Glutamatergic neuron (in vitro differentiated cells): ENCODE results near the gene TPSB2. TPM values are rescaled to one million over a fixed set of nuclear protein-coding genes. Genes with fewer than 3 reads are reported as not detected.

Experiments used
- DNase-seq: peaks from one replicate; pipeline ENCODE4 v3.0.0; 2022
- H3K27ac Mint-ChIP-seq: one replicate; pipeline ENCODE4 v1.8.0; 2020; ENCODE audit warnings: mild to moderate bottlenecking, mixed read lengths, inconsistent platforms; ENCODE audit not compliant: unreplicated experiment
- H3K27me3 Mint-ChIP-seq: one replicate; pipeline ENCODE4 v1.8.0; 2020; ENCODE audit warnings: mild to moderate bottlenecking, moderate library complexity, mixed read lengths, inconsistent platforms; ENCODE audit not compliant: unreplicated experiment
- H3K36me3 Mint-ChIP-seq: one replicate; pipeline ENCODE4 v1.8.0; 2020; ENCODE audit warnings: mild to moderate bottlenecking, mixed read lengths, inconsistent platforms; ENCODE audit not compliant: unreplicated experiment
- H3K4me1 Mint-ChIP-seq: one replicate; pipeline ENCODE4 v1.8.0; 2020; ENCODE audit warnings: mild to moderate bottlenecking, low read depth, mixed read lengths, inconsistent platforms; ENCODE audit not compliant: unreplicated experiment
- H3K4me3 Mint-ChIP-seq: one replicate; pipeline ENCODE4 v1.8.0; 2020; ENCODE audit warnings: mild to moderate bottlenecking, mixed read lengths, inconsistent platforms; ENCODE audit not compliant: unreplicated experiment
- H3K9me3 Mint-ChIP-seq: one replicate; pipeline ENCODE4 v1.8.0; 2020; ENCODE audit warnings: mild to moderate bottlenecking, moderate library complexity, mixed read lengths, inconsistent platforms; ENCODE audit not compliant: unreplicated experiment
- total RNA-seq: library from RNA; stranded (reverse); fragmentation: NEBNext Ultra II Directional; extraction: Animal tissue kit (Norgen Biotek cat#: 25700); gene quantifications from one replicate; pipeline ENCODE4 v1.2.1, GENCODE V29; 2021; ENCODE audit not compliant: unreplicated experiment
- TF ChIP-seq, protein P1 (sequence below): fragments of 200-600 bp; sonication (generic); IDR thresholded peaks from one replicate; pipeline ENCODE4 v1.5.0; 2021; ENCODE audit not compliant: partially characterized antibody, unreplicated experiment

The TPSB2 gene
- total RNA-seq, 1 donor from 2014 or later, result not detected

DNA sequence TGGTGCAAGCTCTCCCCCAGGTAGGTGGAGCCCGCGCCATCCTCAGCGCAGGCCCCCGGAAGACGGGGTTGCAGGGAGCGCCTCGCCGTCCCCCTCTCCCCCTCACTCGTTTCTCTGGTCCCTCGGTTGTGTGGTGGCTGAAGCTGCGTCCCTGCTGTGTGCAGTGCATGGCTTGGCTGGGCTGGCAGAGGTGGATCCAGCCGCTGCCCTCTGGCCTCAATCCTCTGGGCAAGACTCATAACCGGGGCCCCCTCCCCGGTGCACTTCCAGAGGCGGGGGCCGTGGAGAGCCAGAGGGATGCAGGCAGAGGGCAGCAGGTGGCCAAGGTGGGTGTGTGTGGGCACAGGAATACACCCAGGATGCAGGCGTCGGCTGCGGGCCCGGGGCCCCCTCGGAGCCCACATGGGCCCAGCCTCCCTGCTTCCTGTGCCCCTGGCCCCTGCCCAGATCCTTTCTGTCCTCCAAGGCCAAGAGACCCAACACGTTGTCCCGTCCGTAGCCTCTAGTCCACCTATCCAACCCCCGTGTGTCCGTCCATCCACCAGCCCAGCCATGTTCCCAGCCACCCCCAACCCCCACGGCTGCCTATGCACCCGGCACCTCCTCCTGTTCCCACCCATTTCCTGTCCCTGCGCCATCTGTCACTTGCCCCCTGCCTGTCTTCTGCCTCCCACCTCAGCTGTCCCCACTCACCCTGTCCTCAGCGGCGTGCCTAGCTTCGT, 14.2 kb downstream of the TPSB2 start:
- no peak overlapping the region for H3K4me3 Mint-ChIP-seq
- H3K9me3 Mint-ChIP-seq, result peaks cover 3% of the 10 kb centered on the region
- H3K4me1 Mint-ChIP-seq, result no peaks in the 10 kb centered on the region
- no peak overlapping the region for H3K27ac Mint-ChIP-seq
- TF ChIP-seq, protein P1, sequence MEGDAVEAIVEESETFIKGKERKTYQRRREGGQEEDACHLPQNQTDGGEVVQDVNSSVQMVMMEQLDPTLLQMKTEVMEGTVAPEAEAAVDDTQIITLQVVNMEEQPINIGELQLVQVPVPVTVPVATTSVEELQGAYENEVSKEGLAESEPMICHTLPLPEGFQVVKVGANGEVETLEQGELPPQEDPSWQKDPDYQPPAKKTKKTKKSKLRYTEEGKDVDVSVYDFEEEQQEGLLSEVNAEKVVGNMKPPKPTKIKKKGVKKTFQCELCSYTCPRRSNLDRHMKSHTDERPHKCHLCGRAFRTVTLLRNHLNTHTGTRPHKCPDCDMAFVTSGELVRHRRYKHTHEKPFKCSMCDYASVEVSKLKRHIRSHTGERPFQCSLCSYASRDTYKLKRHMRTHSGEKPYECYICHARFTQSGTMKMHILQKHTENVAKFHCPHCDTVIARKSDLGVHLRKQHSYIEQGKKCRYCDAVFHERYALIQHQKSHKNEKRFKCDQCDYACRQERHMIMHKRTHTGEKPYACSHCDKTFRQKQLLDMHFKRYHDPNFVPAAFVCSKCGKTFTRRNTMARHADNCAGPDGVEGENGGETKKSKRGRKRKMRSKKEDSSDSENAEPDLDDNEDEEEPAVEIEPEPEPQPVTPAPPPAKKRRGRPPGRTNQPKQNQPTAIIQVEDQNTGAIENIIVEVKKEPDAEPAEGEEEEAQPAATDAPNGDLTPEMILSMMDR, result no peak
- no peak for DNase-seq
- H3K27me3 Mint-ChIP-seq, result peaks cover 4% of the 10 kb centered on the region
- H3K36me3 Mint-ChIP-seq, result no peaks in the 10 kb centered on the region

DNA sequence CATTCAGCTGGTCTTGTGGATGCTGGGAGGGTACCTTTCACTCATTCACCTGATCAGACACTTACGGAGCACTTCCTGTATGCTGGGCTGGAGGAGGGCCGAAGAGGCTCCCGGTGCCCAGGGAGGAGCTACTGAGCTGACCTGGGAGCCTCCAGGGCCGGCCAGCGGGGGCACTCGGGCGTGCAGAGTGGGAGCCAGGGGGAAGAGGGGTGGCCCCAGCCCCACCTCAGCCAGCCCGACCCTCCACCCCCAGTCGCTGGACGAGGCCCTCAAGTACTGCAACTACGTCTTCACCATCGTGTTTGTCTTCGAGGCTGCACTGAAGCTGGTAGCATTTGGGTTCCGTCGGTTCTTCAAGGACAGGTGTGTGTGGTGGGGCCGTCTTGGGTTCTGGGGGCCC, 15.3 kb downstream of the TPSB2 start:
- H3K9me3 Mint-ChIP-seq, result peaks cover 3% of the 10 kb centered on the region

GRCh38 chr16:1213796-1214372, 16.1 kb downstream of the TPSB2 start:
- Mint-ChIP-seq H3K9me3 (peaks cover 5% of the 10 kb centered on the region), H3K27ac (no peak overlapping the region), H3K36me3 (no peaks in the 10 kb centered on the region), H3K4me1 (no peaks in the 10 kb centered on the region), H3K27me3 (peaks cover 7% of the 10 kb centered on the region), H3K4me3 (no peak overlapping the region)
- DNase-seq, result no peak
- TF ChIP-seq, protein P1, result no peak

More for the DNA sequence above, 15.3 kb downstream of the TPSB2 start:
- H3K4me1 Mint-ChIP-seq, result no peaks in the 10 kb centered on the region
- DNase-seq, result no peak
- no peak overlapping the region for H3K4me3 Mint-ChIP-seq
- no peaks in the 10 kb centered on the region for H3K36me3 Mint-ChIP-seq
- peaks cover 4% of the 10 kb centered on the region for H3K27me3 Mint-ChIP-seq
- no peak overlapping the region for H3K27ac Mint-ChIP-seq
- TF ChIP-seq, protein P1, result no peak

DNA sequence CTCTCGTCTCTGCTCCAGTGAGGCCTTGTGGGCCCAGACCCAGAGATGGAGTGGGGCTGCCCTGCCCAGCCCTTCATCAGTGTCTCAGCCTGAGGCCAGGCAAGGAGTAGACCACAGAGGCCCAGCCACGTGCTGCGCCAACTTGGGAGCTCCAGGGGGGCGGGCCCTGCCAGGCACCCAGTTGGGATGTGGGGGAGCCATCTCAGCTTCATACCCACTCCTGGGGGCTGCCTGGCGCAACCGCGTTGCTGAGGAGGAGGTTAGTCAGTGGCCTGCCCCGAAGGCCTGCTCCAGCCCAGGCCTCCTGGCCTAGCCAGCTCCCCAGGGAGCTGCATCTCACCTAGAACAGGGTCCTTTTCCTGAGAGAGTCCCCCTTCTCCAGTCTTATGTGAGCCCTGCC, 16.8 kb downstream of the TPSB2 start:
- Mint-ChIP-seq H3K4me1 (no peaks in the 10 kb centered on the region), H3K27me3 (peaks cover 10% of the 10 kb centered on the region), H3K27ac (no peak overlapping the region), H3K9me3 (peaks cover 5% of the 10 kb centered on the region), H3K36me3 (no peaks in the 10 kb centered on the region), H3K4me3 (no peak overlapping the region)
- no peak for DNase-seq
- TF ChIP-seq, protein P1, result no peak

DNA sequence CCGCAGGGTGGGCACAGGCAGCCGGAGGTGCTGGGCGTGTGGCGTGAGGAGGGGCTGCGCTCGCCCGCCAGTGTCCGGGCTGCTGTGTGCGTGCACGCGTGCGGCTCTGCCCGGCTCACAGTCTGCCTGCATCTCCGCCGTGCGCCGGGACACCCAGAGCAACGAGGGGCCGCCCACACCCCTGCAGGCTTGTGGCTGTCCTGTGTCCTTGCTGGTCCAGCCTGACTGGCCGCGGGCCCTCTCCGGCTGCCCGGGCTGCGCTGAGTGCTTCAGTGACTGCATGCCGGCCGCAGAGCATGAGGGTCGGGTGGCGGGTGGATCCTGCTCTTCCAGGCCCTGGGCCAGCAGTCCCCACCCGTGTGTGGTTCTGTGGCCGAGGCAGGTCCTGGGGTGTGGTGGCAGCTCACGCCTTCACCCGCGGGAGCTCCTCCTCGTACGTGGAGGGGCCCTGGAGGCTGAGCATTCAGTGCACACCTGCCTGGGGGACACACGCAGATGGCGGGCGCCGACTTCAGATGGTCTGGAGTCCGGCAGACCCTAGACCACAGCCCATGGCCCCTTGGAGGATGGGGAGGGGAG, 17.3 kb downstream of the TPSB2 start:
- no peak overlapping the region for H3K4me3 Mint-ChIP-seq
- TF ChIP-seq, protein P1, result no peak
- H3K9me3 Mint-ChIP-seq, result peaks cover 3% of the 10 kb centered on the region
- no peak overlapping the region for H3K27ac Mint-ChIP-seq
- H3K36me3 Mint-ChIP-seq, result no peaks in the 10 kb centered on the region
- no peaks in the 10 kb centered on the region for H3K4me1 Mint-ChIP-seq
- peaks cover 11% of the 10 kb centered on the region for H3K27me3 Mint-ChIP-seq
- DNase-seq, result no peak
